Measurements from ENCODE around the gene TRHDE. TPM values are rescaled to one million over a fixed set of nuclear protein-coding genes. Genes with fewer than 3 reads are reported as not detected.

TRHDE gene
- total RNA-seq, 1 experiment from 2014 or later = 5.5 TPM

DNA sequence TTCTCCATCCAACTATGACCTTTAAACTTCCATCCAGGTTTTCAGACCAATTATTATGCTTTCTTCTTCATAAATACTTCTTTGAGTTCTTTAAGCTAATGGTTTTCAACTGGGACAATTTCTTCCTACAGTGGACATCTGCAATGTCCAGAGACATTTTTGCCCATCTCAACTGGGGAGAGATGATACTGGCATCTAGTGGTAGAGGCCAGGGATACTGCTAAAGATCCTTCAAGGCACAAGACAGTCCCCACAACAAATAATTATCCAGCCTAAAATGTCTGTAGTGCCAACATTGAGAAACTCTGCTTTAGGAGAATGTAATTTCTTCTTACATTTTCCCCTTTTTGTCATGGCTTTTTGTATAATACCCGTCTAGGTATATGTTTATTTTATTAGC is 10.6 kb downstream of the TRHDE start:
- ATAC-seq (peak; percentile 94), DNase-seq (ENCODE audit: low spot score) (no peak)
- ChIA-PET POLR2A (no interaction called here), CTCF (interaction anchor here (1.2 to 2.0 kb wide), 4 partner anchors 9 to 266 kb away, joined by 3 to 8 read pairs (median 4); no protein-coding TSS in a partner anchor)
- H3K27ac Mint-ChIP-seq = no peak overlapping the region
- no peak for TF ChIP-seq TCF7 (CRISPR knock-in tag; IDR thresholded peaks at IDR 0.05; ENCODE audit: low read depth)
- no peak for TF ChIP-seq PRRX2 (CRISPR knock-in tag; IDR thresholded peaks at IDR 0.05)
- TF ChIP-seq MXD4 (CRISPR knock-in tag; IDR thresholded peaks at IDR 0.05; ENCODE audit: borderline replicate concordance) = no peak
- TF ChIP-seq, protein P1, sequence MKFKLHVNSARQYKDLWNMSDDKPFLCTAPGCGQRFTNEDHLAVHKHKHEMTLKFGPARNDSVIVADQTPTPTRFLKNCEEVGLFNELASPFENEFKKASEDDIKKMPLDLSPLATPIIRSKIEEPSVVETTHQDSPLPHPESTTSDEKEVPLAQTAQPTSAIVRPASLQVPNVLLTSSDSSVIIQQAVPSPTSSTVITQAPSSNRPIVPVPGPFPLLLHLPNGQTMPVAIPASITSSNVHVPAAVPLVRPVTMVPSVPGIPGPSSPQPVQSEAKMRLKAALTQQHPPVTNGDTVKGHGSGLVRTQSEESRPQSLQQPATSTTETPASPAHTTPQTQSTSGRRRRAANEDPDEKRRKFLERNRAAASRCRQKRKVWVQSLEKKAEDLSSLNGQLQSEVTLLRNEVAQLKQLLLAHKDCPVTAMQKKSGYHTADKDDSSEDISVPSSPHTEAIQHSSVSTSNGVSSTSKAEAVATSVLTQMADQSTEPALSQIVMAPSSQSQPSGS (CRISPR knock-in tag; IDR thresholded peaks at IDR 0.05; ENCODE audit: borderline replicate concordance, low read depth) = no peak
- TF ChIP-seq, protein P2, sequence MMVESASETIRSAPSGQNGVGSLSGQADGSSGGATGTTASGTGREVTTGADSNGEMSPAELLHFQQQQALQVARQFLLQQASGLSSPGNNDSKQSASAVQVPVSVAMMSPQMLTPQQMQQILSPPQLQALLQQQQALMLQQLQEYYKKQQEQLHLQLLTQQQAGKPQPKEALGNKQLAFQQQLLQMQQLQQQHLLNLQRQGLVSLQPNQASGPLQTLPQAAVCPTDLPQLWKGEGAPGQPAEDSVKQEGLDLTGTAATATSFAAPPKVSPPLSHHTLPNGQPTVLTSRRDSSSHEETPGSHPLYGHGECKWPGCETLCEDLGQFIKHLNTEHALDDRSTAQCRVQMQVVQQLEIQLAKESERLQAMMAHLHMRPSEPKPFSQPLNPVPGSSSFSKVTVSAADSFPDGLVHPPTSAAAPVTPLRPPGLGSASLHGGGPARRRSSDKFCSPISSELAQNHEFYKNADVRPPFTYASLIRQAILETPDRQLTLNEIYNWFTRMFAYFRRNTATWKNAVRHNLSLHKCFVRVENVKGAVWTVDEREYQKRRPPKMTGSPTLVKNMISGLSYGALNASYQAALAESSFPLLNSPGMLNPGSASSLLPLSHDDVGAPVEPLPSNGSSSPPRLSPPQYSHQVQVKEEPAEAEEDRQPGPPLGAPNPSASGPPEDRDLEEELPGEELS (CRISPR knock-in tag; IDR thresholded peaks at IDR 0.05) = no peak
- TF ChIP-seq GRHL2 (CRISPR knock-in tag; IDR thresholded peaks at IDR 0.05; ENCODE audit: insufficient replicate concordance, severe bottlenecking) = no peak
- TF ChIP-seq CREB1 (CRISPR knock-in tag; IDR thresholded peaks at IDR 0.05) = no peak
- H3K27me3 Mint-ChIP-seq (ENCODE audit: low read depth) = no peaks in the 10 kb centered on the region
- H3K4me1 Mint-ChIP-seq = peaks cover 21% of the 10 kb centered on the region
- peaks cover 3% of the 10 kb centered on the region; the same call in 1 of the 2 replicates for H3K36me3 Mint-ChIP-seq
- H3K9me3 Mint-ChIP-seq = peaks cover 9% of the 10 kb centered on the region
- H3K4me3 Mint-ChIP-seq = no peak overlapping the region

DNA sequence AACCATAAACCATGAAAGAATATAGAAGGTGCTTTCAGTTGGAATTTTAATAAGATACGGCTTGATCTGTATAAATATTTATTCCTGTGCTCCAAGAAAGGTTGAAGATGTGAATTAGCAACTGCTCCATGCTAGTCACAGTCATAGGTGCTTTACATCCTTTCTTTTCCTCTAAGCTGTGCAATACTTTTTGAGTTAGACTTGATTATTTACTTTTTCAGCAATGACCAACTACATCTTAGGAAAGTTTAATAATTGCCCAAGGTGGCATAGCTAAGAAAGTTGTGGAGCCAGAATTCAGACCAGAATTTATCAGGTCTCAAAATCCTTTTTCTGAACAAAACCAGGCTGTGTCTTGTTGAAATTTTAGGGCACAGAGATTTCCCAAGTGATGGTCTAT is 13.7 kb downstream of the TRHDE start:
- DNase-seq (ENCODE audit: low spot score) = no peak
- Mint-ChIP-seq H3K4me1 (peaks cover 18% of the 10 kb centered on the region), H3K27me3 (ENCODE audit: low read depth) (no peaks in the 10 kb centered on the region), H3K4me3 (no peak overlapping the region), H3K9me3 (peaks cover 9% of the 10 kb centered on the region), H3K36me3 (peaks cover 3% of the 10 kb centered on the region; the same call in 1 of the 2 replicates), H3K27ac (no peak overlapping the region)
- no peak for ATAC-seq
- ChIA-PET CTCF (interaction anchor here (2.3 kb wide), 1 partner anchor 14 kb away, joined by 10 read pairs; the partner anchor contains the start of gene TRHDE), POLR2A (no interaction called here)
- no peak for TF ChIP-seq ZNF263 (CRISPR knock-in tag; IDR thresholded peaks at IDR 0.05; ENCODE audit: low read depth)
- TF ChIP-seq FOXJ3 (CRISPR knock-in tag; IDR thresholded peaks at IDR 0.05; ENCODE audit: borderline replicate concordance) = no peak
- TF ChIP-seq, protein P3, sequence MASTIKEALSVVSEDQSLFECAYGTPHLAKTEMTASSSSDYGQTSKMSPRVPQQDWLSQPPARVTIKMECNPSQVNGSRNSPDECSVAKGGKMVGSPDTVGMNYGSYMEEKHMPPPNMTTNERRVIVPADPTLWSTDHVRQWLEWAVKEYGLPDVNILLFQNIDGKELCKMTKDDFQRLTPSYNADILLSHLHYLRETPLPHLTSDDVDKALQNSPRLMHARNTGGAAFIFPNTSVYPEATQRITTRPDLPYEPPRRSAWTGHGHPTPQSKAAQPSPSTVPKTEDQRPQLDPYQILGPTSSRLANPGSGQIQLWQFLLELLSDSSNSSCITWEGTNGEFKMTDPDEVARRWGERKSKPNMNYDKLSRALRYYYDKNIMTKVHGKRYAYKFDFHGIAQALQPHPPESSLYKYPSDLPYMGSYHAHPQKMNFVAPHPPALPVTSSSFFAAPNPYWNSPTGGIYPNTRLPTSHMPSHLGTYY (CRISPR knock-in tag; IDR thresholded peaks at IDR 0.05) = no peak
- TF ChIP-seq NR1H2 (CRISPR knock-in tag; IDR thresholded peaks at IDR 0.05) = no peak
- no peak for TF ChIP-seq SOX15 (CRISPR knock-in tag; IDR thresholded peaks at IDR 0.05)
- TF ChIP-seq ZNF317 (CRISPR knock-in tag; IDR thresholded peaks at IDR 0.05; ENCODE audit: borderline replicate concordance, low read depth) = no peak
- TF ChIP-seq KAT7 (CRISPR knock-in tag; IDR thresholded peaks at IDR 0.05; ENCODE audit: borderline replicate concordance) = no peak
- TF ChIP-seq, protein P4, sequence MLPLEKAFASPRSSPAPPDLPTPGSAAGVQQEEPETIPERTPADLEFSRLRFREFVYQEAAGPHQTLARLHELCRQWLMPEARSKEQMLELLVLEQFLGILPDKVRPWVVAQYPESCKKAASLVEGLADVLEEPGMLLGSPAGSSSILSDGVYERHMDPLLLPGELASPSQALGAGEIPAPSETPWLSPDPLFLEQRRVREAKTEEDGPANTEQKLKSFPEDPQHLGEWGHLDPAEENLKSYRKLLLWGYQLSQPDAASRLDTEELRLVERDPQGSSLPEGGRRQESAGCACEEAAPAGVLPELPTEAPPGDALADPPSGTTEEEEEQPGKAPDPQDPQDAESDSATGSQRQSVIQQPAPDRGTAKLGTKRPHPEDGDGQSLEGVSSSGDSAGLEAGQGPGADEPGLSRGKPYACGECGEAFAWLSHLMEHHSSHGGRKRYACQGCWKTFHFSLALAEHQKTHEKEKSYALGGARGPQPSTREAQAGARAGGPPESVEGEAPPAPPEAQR (CRISPR knock-in tag; IDR thresholded peaks at IDR 0.05) = no peak
- TF ChIP-seq ZNF423 (CRISPR knock-in tag; IDR thresholded peaks at IDR 0.05) = no peak
- TF ChIP-seq, protein P5, sequence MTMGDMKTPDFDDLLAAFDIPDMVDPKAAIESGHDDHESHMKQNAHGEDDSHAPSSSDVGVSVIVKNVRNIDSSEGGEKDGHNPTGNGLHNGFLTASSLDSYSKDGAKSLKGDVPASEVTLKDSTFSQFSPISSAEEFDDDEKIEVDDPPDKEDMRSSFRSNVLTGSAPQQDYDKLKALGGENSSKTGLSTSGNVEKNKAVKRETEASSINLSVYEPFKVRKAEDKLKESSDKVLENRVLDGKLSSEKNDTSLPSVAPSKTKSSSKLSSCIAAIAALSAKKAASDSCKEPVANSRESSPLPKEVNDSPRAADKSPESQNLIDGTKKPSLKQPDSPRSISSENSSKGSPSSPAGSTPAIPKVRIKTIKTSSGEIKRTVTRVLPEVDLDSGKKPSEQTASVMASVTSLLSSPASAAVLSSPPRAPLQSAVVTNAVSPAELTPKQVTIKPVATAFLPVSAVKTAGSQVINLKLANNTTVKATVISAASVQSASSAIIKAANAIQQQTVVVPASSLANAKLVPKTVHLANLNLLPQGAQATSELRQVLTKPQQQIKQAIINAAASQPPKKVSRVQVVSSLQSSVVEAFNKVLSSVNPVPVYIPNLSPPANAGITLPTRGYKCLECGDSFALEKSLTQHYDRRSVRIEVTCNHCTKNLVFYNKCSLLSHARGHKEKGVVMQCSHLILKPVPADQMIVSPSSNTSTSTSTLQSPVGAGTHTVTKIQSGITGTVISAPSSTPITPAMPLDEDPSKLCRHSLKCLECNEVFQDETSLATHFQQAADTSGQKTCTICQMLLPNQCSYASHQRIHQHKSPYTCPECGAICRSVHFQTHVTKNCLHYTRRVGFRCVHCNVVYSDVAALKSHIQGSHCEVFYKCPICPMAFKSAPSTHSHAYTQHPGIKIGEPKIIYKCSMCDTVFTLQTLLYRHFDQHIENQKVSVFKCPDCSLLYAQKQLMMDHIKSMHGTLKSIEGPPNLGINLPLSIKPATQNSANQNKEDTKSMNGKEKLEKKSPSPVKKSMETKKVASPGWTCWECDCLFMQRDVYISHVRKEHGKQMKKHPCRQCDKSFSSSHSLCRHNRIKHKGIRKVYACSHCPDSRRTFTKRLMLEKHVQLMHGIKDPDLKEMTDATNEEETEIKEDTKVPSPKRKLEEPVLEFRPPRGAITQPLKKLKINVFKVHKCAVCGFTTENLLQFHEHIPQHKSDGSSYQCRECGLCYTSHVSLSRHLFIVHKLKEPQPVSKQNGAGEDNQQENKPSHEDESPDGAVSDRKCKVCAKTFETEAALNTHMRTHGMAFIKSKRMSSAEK (CRISPR knock-in tag; IDR thresholded peaks at IDR 0.05; ENCODE audit: borderline replicate concordance) = no peak
- TF ChIP-seq, protein P6, sequence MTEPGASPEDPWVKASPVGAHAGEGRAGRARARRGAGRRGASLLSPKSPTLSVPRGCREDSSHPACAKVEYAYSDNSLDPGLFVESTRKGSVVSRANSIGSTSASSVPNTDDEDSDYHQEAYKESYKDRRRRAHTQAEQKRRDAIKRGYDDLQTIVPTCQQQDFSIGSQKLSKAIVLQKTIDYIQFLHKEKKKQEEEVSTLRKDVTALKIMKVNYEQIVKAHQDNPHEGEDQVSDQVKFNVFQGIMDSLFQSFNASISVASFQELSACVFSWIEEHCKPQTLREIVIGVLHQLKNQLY (CRISPR knock-in tag; IDR thresholded peaks at IDR 0.05) = no peak
- TF ChIP-seq ZNF396 (CRISPR knock-in tag; IDR thresholded peaks at IDR 0.05; ENCODE audit: borderline replicate concordance) = no peak
- TF ChIP-seq NFATC4 (CRISPR knock-in tag; IDR thresholded peaks at IDR 0.05) = no peak
- TF ChIP-seq HMGA2 (CRISPR knock-in tag; IDR thresholded peaks at IDR 0.05) = no peak
